ENCODE results near the gene FOXA2.

Gene FOXA2

GRCh38 chr20:22579711-22580697, 4.4 kb downstream of the FOXA2 start:
- DNase-seq (ENCODE audit: low spot score), result no peak
- TF ChIP-seq CTCF (IDR thresholded peaks at IDR 0.05; ENCODE audit: extremely low read depth, missing control alignments), result no peak

- no peak for DNase-seq (ENCODE audit: low spot score)
Measured at GRCh38 chr20:22579119-22579427, 5.3 kb downstream of the FOXA2 start.

GRCh38 chr20:22578221-22579118, 5.9 kb downstream of the FOXA2 start:
- TF ChIP-seq CTCF (IDR thresholded peaks at IDR 0.05; ENCODE audit: extremely low read depth, missing control alignments), result no peak
- no peak for DNase-seq (ENCODE audit: low spot score)

More at GRCh38 chr20:22579119-22579427, 5.3 kb downstream of the FOXA2 start:
- no peak for TF ChIP-seq CTCF (IDR thresholded peaks at IDR 0.05; ENCODE audit: extremely low read depth, missing control alignments)

GRCh38 chr20:22577515-22578220, 6.7 kb downstream of the FOXA2 start:
- no peak for DNase-seq (ENCODE audit: low spot score)
- no peak for TF ChIP-seq CTCF (IDR thresholded peaks at IDR 0.05; ENCODE audit: extremely low read depth, missing control alignments)

- no peak for TF ChIP-seq CTCF (IDR thresholded peaks at IDR 0.05; ENCODE audit: extremely low read depth, missing control alignments)
- no peak for DNase-seq (ENCODE audit: low spot score)
Measured at GRCh38 chr20:22576733-22577514, 7.4 kb downstream of the FOXA2 start.

- DNase-seq (ENCODE audit: low spot score), result no peak
- TF ChIP-seq CTCF (IDR thresholded peaks at IDR 0.05; ENCODE audit: extremely low read depth, missing control alignments), result no peak
Measured at GRCh38 chr20:22576273-22576672, 8.1 kb downstream of the FOXA2 start.
